VCaP (cell line): ENCODE data around the gene SLC5A11.

Experiments used
- H3K27ac ChIP-seq: fragments of 450-650 bp; 2 replicates; pipeline ENCODE4 v1.5.1; 2017
- TF ChIP-seq, protein P1 (sequence below): fragments of 450-650 bp; conservative IDR thresholded peaks from 2 replicates; pipeline ENCODE4 v1.5.1; 2017; ENCODE audit warnings: mild to moderate bottlenecking, moderate library complexity

The SLC5A11 gene

DNA sequence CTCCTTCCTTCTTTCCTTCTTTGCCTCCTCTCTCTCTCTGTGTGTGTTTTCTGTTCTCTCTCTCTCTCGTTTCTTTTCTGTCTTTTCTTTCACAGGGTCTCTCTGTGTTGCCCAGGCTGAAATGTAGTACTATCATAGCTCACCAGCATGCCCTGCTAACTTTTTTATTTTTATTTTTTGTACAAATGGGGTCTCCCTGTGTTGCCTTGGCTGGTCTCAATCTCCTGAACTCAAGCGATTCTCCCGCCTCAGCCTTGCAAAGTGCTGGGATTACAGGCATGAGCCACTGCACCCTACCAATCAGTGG lies 1.5 kb downstream of the SLC5A11 start:
- H3K27ac ChIP-seq: no peak overlapping the region
- TF ChIP-seq, protein P1, sequence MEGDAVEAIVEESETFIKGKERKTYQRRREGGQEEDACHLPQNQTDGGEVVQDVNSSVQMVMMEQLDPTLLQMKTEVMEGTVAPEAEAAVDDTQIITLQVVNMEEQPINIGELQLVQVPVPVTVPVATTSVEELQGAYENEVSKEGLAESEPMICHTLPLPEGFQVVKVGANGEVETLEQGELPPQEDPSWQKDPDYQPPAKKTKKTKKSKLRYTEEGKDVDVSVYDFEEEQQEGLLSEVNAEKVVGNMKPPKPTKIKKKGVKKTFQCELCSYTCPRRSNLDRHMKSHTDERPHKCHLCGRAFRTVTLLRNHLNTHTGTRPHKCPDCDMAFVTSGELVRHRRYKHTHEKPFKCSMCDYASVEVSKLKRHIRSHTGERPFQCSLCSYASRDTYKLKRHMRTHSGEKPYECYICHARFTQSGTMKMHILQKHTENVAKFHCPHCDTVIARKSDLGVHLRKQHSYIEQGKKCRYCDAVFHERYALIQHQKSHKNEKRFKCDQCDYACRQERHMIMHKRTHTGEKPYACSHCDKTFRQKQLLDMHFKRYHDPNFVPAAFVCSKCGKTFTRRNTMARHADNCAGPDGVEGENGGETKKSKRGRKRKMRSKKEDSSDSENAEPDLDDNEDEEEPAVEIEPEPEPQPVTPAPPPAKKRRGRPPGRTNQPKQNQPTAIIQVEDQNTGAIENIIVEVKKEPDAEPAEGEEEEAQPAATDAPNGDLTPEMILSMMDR: no peak

DNA sequence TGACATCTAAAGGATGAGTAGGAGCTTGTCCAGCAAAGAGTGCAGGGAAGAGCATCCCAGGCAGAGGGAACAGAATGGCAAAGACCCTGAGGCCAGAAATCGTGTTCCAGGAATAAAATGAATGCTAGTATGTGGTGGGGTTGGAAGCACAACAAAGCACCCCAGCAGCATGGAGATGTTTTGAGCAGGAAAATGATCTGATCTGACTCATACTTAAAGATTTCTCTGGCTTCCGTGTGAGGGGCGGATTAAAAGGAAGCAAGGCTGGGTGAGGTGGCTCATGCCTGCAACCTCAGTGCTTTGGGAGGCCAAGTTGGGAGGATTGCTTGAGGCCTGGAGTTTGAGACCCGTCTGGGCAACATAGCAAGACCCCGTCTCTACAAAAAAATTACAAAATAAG lies 2.3 kb downstream of the SLC5A11 start:
- no peak overlapping the region for H3K27ac ChIP-seq
- TF ChIP-seq, protein P1: no peak

DNA sequence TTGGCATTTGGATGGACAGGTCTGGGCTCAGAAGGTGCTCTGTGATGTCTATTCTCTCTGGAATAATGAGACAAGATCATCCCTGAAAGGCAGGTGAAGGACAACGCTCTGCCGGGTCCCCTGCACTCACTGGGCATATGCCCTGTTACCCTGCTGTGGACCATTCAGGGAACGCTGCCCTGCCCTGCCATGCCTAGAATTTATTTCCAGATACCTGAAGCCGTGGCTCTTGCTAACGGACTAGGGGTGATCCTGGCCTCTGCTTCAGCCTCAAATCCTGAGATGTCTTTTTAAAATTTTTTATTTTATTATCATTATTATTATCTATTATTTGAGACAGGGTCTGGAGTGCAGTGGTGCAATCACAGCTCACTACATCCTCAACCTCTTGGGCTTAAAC lies 3.9 kb downstream of the SLC5A11 start:
- TF ChIP-seq, protein P1: no peak
- no peak overlapping the region for H3K27ac ChIP-seq

DNA sequence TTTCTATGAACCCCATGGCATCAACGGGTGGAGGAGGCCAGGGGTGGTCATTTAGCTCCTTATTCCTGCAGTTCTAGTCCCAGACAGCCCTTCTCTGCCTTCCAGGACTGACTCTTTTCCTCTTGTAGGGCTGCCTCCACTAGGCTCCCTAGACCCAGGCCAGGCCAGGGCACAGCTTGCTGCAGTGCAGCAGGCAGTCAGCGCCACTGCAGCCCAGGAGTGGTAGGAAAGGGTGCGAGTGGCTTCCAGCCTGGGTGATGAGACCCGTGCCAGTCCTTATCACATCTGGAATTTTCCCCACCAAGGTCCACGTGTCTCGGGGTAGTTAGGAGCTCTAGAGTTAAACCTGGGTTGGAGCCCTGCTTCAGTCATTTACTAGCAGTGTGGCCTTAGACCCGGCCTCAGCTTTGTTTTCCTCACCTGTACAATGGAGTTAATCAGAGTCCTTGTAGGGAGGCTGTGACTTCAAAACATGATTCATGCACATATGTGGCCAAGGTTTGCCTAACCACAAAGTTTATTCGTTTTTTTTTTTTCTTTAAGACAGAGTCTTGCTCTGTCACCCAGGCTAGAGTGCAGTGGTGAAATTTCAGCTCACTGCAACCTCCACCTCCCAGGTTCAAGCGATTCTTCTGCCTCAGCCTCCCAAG lies 4.7 kb downstream of the SLC5A11 start:
- TF ChIP-seq, protein P1: no peak
- H3K27ac ChIP-seq: peak overlapping the region; percentile 66; the same call in 1 of the 2 replicates

DNA sequence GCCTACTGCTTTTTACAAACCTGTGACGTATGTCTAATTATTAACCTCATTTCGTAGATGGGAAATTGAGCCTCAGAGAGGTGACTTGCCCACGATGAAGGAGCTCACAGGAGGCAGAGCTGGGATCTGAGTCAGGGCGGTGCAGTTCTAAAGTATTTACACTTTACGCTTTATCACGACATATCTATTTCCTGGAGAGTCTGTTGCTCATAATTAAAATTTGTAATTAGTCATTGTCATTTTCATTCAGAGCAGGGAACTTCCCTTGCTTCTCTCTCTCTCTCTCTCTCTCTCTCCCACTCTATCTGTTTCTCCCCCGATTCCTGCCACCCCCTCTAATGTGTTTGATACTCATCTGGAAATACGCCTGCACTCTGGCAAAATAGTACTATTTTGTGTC lies 5.9 kb downstream of the SLC5A11 start:
- peak overlapping the region; percentile 66 for H3K27ac ChIP-seq
- TF ChIP-seq, protein P1: no peak

DNA sequence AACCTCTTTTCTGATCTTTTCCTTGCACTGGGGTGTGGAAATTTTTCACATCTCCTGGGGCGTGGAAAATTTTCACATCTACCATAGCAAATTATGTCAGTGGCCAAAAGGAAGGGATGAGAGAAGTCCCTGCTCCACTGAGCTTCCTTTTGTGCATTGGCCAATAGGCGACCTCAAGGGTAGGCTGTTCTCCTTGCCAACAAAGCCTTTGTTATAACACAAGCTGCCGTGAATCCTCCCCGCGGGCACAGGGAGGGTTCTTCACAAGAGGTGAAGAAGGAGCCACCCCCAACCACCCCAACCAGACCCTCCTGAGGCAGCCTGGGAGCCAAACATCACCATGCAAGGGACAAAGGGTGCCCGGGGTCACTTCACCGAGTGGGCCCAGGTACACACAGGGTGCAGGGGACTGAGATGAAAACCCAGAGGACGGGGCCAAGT lies 6.5 kb downstream of the SLC5A11 start:
- H3K27ac ChIP-seq: peak overlapping the region; percentile 66
- TF ChIP-seq, protein P1: no peak

DNA sequence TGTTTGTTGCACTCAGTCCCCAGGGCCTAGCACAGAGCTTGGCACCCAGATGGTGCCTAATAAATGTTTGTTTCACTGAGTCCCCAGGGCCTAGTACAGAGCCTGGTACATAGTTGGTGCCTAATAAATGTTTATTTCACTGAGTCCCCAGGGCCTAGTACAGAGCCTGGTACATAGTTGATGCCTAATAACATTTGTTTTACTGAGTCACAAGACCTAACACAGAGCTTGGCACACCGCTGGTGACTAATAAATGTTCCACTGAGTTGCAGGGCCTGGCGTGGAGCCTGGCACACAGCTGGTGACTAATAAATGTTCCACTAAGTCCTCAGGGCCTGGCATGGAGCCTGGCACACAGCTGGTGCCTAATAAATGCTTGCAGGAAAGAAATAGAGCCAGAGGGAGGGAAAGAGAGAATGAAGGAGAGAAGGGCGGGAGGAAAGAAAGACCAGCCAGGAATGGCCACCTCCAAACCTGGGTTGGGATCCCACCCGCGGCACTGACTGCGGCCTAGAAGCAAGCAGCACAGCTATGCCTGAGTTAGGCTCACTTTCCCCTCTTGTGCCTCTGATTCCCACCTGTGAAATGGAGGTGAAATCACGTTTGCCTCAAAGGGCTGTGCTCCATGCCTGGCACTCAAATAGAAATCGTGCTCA lies 7.5 kb downstream of the SLC5A11 start:
- TF ChIP-seq, protein P1: no peak
- peak overlapping the region; percentile 57 for H3K27ac ChIP-seq
